PC-9 (cell line): ENCODE measurements around the gene KCNJ12.
"Not testable (repeated sequence)": the region's sequence is repeated elsewhere in the genome, so short reads cannot be mapped to it uniquely, and the experiment has no call there.

Source experiments
- CTCF ChIP-seq: fragments of 200-600 bp; sonication (generic); conservative IDR thresholded peaks from 2 replicates; pipeline ENCODE4 v1.6.1; 2017; ENCODE audit warnings: mixed run types, antibody characterized with exemption, mild to moderate bottlenecking, moderate library complexity
- EZH2 ChIP-seq: fragments of 200-600 bp; sonication (generic); IDR thresholded peaks from 2 replicates; pipeline ENCODE4 v1.8.0; 2017; ENCODE audit warnings: antibody characterized with exemption, low read depth

DNA sequence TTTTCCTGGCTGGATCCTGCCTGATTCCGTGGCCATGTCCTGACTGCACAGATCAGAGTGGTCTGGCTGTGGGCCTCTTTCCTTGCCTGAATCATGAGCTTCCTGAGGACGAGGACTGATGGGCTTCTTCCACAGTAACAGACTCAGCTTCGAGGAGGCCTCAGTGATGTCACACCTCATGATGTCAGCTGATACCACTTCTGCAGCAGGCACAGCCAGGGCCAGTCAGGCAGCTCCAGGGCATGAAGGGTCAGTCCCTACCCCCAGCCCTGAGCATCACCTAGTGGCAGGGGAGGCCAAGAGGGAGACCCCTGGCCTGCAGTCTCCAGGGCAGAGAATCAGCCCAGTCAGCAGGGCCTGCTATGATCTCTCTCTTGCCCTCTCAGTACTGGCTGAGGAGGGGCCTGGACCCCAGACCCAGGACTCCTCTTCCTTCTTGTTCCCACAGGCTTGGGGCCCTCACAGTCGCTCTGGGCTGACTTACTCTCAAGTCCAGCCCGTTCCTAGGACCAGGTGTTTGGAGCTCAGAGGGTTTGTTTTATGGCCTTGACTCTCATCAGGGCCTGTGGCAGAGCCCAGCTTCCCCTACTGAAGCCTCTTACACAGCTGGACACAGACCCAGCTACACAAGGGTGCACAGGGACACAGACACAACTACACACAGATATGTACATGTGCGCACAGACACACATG lies 26.7 kb upstream of the KCNJ12 start:
- TF ChIP-seq CTCF, EZH2: not testable (repeated sequence)
